ENCODE data around the gene RAB1B.
"Not testable (repeated sequence)": the region's sequence is repeated elsewhere in the genome, so short reads cannot be mapped to it uniquely, and the experiment has no call there.

RAB1B gene

GRCh38 chr11:66299186-66299585 is 30.7 kb downstream of the RAB1B start:
- no peak overlapping the region for H3K9ac ChIP-seq (ENCODE audit: low read length)
- H3K27ac ChIP-seq (ENCODE audit: low read length): no peak overlapping the region
- H3K27me3 ChIP-seq (ENCODE audit: low read depth, low read length): no peaks in the 10 kb centered on the region
- H3K4me2 ChIP-seq (ENCODE audit: low read length): no peak overlapping the region
- no peak overlapping the region for H3K4me3 ChIP-seq (ENCODE audit: low read length)
- H3K4me1 ChIP-seq (ENCODE audit: low read length): peaks cover 5% of the 10 kb centered on the region
- H3K36me3 ChIP-seq (replicated peaks; ENCODE audit: low read depth, low read length): no peaks in the 10 kb centered on the region
- TF ChIP-seq EZH2phosphoT487 (IDR thresholded peaks at IDR 0.05; ENCODE audit: low read depth): no peak
- TF ChIP-seq CTCF (IDR thresholded peaks at IDR 0.05; ENCODE audit: low read depth, low read length): no peak
- no peak overlapping the region for H2AFZ ChIP-seq (ENCODE audit: low read depth, low read length)
- H4K20me1 ChIP-seq (ENCODE audit: insufficient read depth, low read length): no peaks in the 10 kb centered on the region
- no peaks in the 10 kb centered on the region for H3K9me3 ChIP-seq (ENCODE audit: insufficient read depth, low read length)
- no peaks in the 10 kb centered on the region for H3K79me2 ChIP-seq (ENCODE audit: low read length)

- Histone ChIP-seq H3K79me2 (ENCODE audit: low read length) (no peaks in the 10 kb centered on the region), H3K4me2 (ENCODE audit: low read length) (no peak overlapping the region), H2AFZ (ENCODE audit: low read depth, low read length) (no peak overlapping the region), H3K27ac (ENCODE audit: low read length) (no peak overlapping the region), H3K27me3 (ENCODE audit: low read depth, low read length) (peaks cover 3% of the 10 kb centered on the region; the same call in 1 of the 2 replicates), H3K4me1 (ENCODE audit: low read length) (peaks cover 1% of the 10 kb centered on the region; the same call in 1 of the 2 replicates), H3K9me3 (ENCODE audit: insufficient read depth, low read length) (no peaks in the 10 kb centered on the region), H4K20me1 (ENCODE audit: insufficient read depth, low read length) (no peaks in the 10 kb centered on the region), H3K36me3 (replicated peaks; ENCODE audit: low read depth, low read length) (no peaks in the 10 kb centered on the region), H3K4me3 (ENCODE audit: low read length) (no peak overlapping the region), H3K9ac (ENCODE audit: low read length) (no peak overlapping the region)
- TF ChIP-seq CTCF (IDR thresholded peaks at IDR 0.05; ENCODE audit: low read depth, low read length) (no peak), EZH2phosphoT487 (IDR thresholded peaks at IDR 0.05; ENCODE audit: low read depth) (no peak)
Measured at GRCh38 chr11:66302656-66303055, 34.2 kb downstream of the RAB1B start.

GRCh38 chr11:66309475-66309874 is 41.0 kb downstream of the RAB1B start:
- H3K9ac ChIP-seq (ENCODE audit: low read length): no peak overlapping the region
- H3K4me2 ChIP-seq (ENCODE audit: low read length): no peak overlapping the region
- H3K27me3 ChIP-seq (ENCODE audit: low read depth, low read length): peaks cover 3% of the 10 kb centered on the region; the same call in 1 of the 2 replicates

GRCh38 chr11:66310324-66310723 is 41.9 kb downstream of the RAB1B start:
- no peaks in the 10 kb centered on the region for H3K36me3 ChIP-seq (replicated peaks; ENCODE audit: low read depth, low read length)
- peaks cover 3% of the 10 kb centered on the region; the same call in 1 of the 2 replicates for H3K27me3 ChIP-seq (ENCODE audit: low read depth, low read length)
- no peaks in the 10 kb centered on the region for H3K9me3 ChIP-seq (ENCODE audit: insufficient read depth, low read length)
- H3K4me2 ChIP-seq (ENCODE audit: low read length): no peak overlapping the region
- no peaks in the 10 kb centered on the region for H4K20me1 ChIP-seq (ENCODE audit: insufficient read depth, low read length)
- no peak overlapping the region for H3K9ac ChIP-seq (ENCODE audit: low read length)
- H3K27ac ChIP-seq (ENCODE audit: low read length): no peak overlapping the region
- TF ChIP-seq EZH2phosphoT487 (IDR thresholded peaks at IDR 0.05; ENCODE audit: low read depth) (no peak), CTCF (IDR thresholded peaks at IDR 0.05; ENCODE audit: low read depth, low read length) (no peak)
- no peak overlapping the region for H2AFZ ChIP-seq (ENCODE audit: low read depth, low read length)
- no peak overlapping the region for H3K4me3 ChIP-seq (ENCODE audit: low read length)
- H3K4me1 ChIP-seq (ENCODE audit: low read length): no peaks in the 10 kb centered on the region
- H3K79me2 ChIP-seq (ENCODE audit: low read length): no peaks in the 10 kb centered on the region

More at GRCh38 chr11:66309475-66309874, 41.0 kb downstream of the RAB1B start:
- Histone ChIP-seq H3K4me1 (ENCODE audit: low read length) (no peaks in the 10 kb centered on the region), H2AFZ (ENCODE audit: low read depth, low read length) (no peak overlapping the region), H3K4me3 (ENCODE audit: low read length) (no peak overlapping the region), H3K27ac (ENCODE audit: low read length) (no peak overlapping the region), H3K9me3 (ENCODE audit: insufficient read depth, low read length) (no peaks in the 10 kb centered on the region), H4K20me1 (ENCODE audit: insufficient read depth, low read length) (no peaks in the 10 kb centered on the region), H3K79me2 (ENCODE audit: low read length) (no peaks in the 10 kb centered on the region), H3K36me3 (replicated peaks; ENCODE audit: low read depth, low read length) (no peaks in the 10 kb centered on the region)
- TF ChIP-seq CTCF (IDR thresholded peaks at IDR 0.05; ENCODE audit: low read depth, low read length) (no peak), EZH2phosphoT487 (IDR thresholded peaks at IDR 0.05; ENCODE audit: low read depth) (no peak)

GRCh38 chr11:66310803-66311440 is 42.5 kb downstream of the RAB1B start:
- not testable (repeated sequence) for H3K4me1 ChIP-seq (ENCODE audit: low read length); H3K27ac ChIP-seq (ENCODE audit: low read length); H2AFZ ChIP-seq (ENCODE audit: low read depth, low read length)

More at GRCh38 chr11:66310803-66311440, 42.5 kb downstream of the RAB1B start:
- not testable (repeated sequence) for H3K36me3 ChIP-seq (replicated peaks; ENCODE audit: low read depth, low read length); H3K27me3 ChIP-seq (ENCODE audit: low read depth, low read length); H3K9me3 ChIP-seq (ENCODE audit: insufficient read depth, low read length); H3K4me3 ChIP-seq (ENCODE audit: low read length); H4K20me1 ChIP-seq (ENCODE audit: insufficient read depth, low read length); H3K9ac ChIP-seq (ENCODE audit: low read length); H3K4me2 ChIP-seq (ENCODE audit: low read length); H3K79me2 ChIP-seq (ENCODE audit: low read length)
